Measurements from ENCODE around the gene MTCL1. TPM values are rescaled to one million over a fixed set of nuclear protein-coding genes. Genes with fewer than 3 reads are reported as not detected.

MTCL1 gene
- total and polyA plus RNA-seq, 2 experiments from 2014 or later = 10.6 to 19.7 TPM

GRCh38 chr18:8785855-8786482 lies 80.6 kb downstream of the MTCL1 start:
- no peak overlapping the region for H3K4me3 ChIP-seq
- no peaks in the 10 kb centered on the region for H3K27me3 ChIP-seq
- H4K20me1 ChIP-seq (ENCODE audit: insufficient read depth, poor library complexity, severe bottlenecking) = no peaks in the 10 kb centered on the region
- H3K79me2 ChIP-seq = no peaks in the 10 kb centered on the region
- peak overlapping the region; percentile 95 for H3K27ac ChIP-seq
- no peak overlapping the region for H3K4me2 ChIP-seq
- no peaks in the 10 kb centered on the region for H3K9me3 ChIP-seq (ENCODE audit: low read depth)
- no peak for DNase-seq (ENCODE audit: low spot score)
- H2AFZ ChIP-seq = no peak overlapping the region
- TF ChIP-seq EZH2 (IDR thresholded peaks at IDR 0.05; ENCODE audit: borderline replicate concordance) (no peak), EZH2phosphoT487 (IDR thresholded peaks at IDR 0.05; ENCODE audit: low read depth, severe bottlenecking, unreplicated experiment) (no peak)
- TF ChIP-seq, protein P1, sequence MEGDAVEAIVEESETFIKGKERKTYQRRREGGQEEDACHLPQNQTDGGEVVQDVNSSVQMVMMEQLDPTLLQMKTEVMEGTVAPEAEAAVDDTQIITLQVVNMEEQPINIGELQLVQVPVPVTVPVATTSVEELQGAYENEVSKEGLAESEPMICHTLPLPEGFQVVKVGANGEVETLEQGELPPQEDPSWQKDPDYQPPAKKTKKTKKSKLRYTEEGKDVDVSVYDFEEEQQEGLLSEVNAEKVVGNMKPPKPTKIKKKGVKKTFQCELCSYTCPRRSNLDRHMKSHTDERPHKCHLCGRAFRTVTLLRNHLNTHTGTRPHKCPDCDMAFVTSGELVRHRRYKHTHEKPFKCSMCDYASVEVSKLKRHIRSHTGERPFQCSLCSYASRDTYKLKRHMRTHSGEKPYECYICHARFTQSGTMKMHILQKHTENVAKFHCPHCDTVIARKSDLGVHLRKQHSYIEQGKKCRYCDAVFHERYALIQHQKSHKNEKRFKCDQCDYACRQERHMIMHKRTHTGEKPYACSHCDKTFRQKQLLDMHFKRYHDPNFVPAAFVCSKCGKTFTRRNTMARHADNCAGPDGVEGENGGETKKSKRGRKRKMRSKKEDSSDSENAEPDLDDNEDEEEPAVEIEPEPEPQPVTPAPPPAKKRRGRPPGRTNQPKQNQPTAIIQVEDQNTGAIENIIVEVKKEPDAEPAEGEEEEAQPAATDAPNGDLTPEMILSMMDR (IDR thresholded peaks at IDR 0.05; ENCODE audit: poor library complexity) = no peak
- no peaks in the 10 kb centered on the region for H3K9me2 ChIP-seq (replicated peaks; ENCODE audit: insufficient read depth)
- peaks cover 20% of the 10 kb centered on the region for H3K4me1 ChIP-seq (ENCODE audit: insufficient read depth)
- H3K36me3 ChIP-seq (replicated peaks; ENCODE audit: insufficient read depth, low read depth) = no peaks in the 10 kb centered on the region
- WGBS (ENCODE audit: low lambda C conversion rate, missing lambda C conversion rate) = 86% methylated on average over 12 of the region's 30 CpGs

GRCh38 chr18:8786483-8787370 lies 81.4 kb downstream of the MTCL1 start:
- Histone ChIP-seq H3K4me2 (peak overlapping the region; percentile 17), H3K79me2 (no peaks in the 10 kb centered on the region), H2AFZ (no peak overlapping the region), H3K4me3 (no peak overlapping the region), H3K36me3 (replicated peaks; ENCODE audit: insufficient read depth, low read depth) (no peaks in the 10 kb centered on the region), H3K4me1 (ENCODE audit: insufficient read depth) (peaks cover 24% of the 10 kb centered on the region), H3K27ac (peak overlapping the region; percentile 95), H3K9me2 (replicated peaks; ENCODE audit: insufficient read depth) (no peaks in the 10 kb centered on the region), H4K20me1 (ENCODE audit: insufficient read depth, poor library complexity, severe bottlenecking) (no peaks in the 10 kb centered on the region), H3K27me3 (no peaks in the 10 kb centered on the region), H3K9me3 (ENCODE audit: low read depth) (no peaks in the 10 kb centered on the region)
- DNase-seq (ENCODE audit: low spot score) = peak; percentile 74
- WGBS (ENCODE audit: low lambda C conversion rate, missing lambda C conversion rate) = 71% methylated on average over 17 of the region's 17 CpGs
- TF ChIP-seq EZH2phosphoT487 (IDR thresholded peaks at IDR 0.05; ENCODE audit: low read depth, severe bottlenecking, unreplicated experiment) (no peak), EZH2 (IDR thresholded peaks at IDR 0.05; ENCODE audit: borderline replicate concordance) (no peak)
- TF ChIP-seq, protein P1 (IDR thresholded peaks at IDR 0.05; ENCODE audit: poor library complexity) = no peak

- no peaks in the 10 kb centered on the region for H3K36me3 ChIP-seq (replicated peaks; ENCODE audit: insufficient read depth, low read depth)
- H3K4me2 ChIP-seq = no peak overlapping the region
- no peak overlapping the region for H3K4me3 ChIP-seq
- H3K79me2 ChIP-seq = no peaks in the 10 kb centered on the region
- peaks cover 26% of the 10 kb centered on the region for H3K4me1 ChIP-seq (ENCODE audit: insufficient read depth)
- no peak overlapping the region for H2AFZ ChIP-seq
- TF ChIP-seq EZH2 (IDR thresholded peaks at IDR 0.05; ENCODE audit: borderline replicate concordance) (no peak), EZH2phosphoT487 (IDR thresholded peaks at IDR 0.05; ENCODE audit: low read depth, severe bottlenecking, unreplicated experiment) (no peak)
- TF ChIP-seq, protein P1 (IDR thresholded peaks at IDR 0.05; ENCODE audit: poor library complexity) = no peak
- H3K9me2 ChIP-seq (replicated peaks; ENCODE audit: insufficient read depth) = no peaks in the 10 kb centered on the region
- no peaks in the 10 kb centered on the region for H4K20me1 ChIP-seq (ENCODE audit: insufficient read depth, poor library complexity, severe bottlenecking)
- 83% methylated on average over 6 of the region's 6 CpGs for WGBS (ENCODE audit: low lambda C conversion rate, missing lambda C conversion rate)
- no peak for DNase-seq (ENCODE audit: low spot score)
- peak overlapping the region; percentile 95 for H3K27ac ChIP-seq
- no peaks in the 10 kb centered on the region for H3K9me3 ChIP-seq (ENCODE audit: low read depth)
- no peaks in the 10 kb centered on the region for H3K27me3 ChIP-seq
Measured at GRCh38 chr18:8787371-8787670, 82.0 kb downstream of the MTCL1 start.

All from hepatocyte (in vitro differentiated cells).